ENCODE measurements around the gene ZBTB45.
A peak's percentile ranks its signal among the peaks of the same experiment; 100 is the strongest.

ZBTB45 gene

GRCh38 chr19:58558623-58559274 lies 39.1 kb upstream of the ZBTB45 start (continued):
- TF ChIP-seq PBX3 (CRISPR knock-in tag; IDR thresholded peaks at IDR 0.05) (peak; percentile 97), ZNF610 (tag by site-specific recombination; IDR thresholded peaks at IDR 0.05; ENCODE audit: borderline replicate concordance) (peak; percentile 92), ZNF600 (tag by site-specific recombination; IDR thresholded peaks at IDR 0.05) (peak; percentile 25), ZNF843 (tag by site-specific recombination; IDR thresholded peaks at IDR 0.05) (peak; percentile 17), ZNF23 (tag by site-specific recombination; IDR thresholded peaks at IDR 0.05; ENCODE audit: borderline replicate concordance) (no peak), ZNF341 (tag by site-specific recombination; IDR thresholded peaks at IDR 0.05; ENCODE audit: low read depth) (peak; percentile 75), KLF16 (tag by site-specific recombination; IDR thresholded peaks at IDR 0.05) (peak; percentile 72), HIC1 (tag by site-specific recombination; IDR thresholded peaks at IDR 0.05) (peak; percentile 63; the same call in 1 of the 2 replicates), ZNF133 (tag by site-specific recombination; IDR thresholded peaks at IDR 0.05) (no peak), ZNF670 (tag by site-specific recombination; IDR thresholded peaks at IDR 0.05; ENCODE audit: low read depth) (no peak), TRIM28 (IDR thresholded peaks at IDR 0.05; ENCODE audit: borderline replicate concordance, low read length) (no peak), GLIS1 (tag by site-specific recombination; IDR thresholded peaks at IDR 0.05) (0 out of 2 replicates have a peak, but pooled peaks have one; percentile 20), ZNF518A (tag by site-specific recombination; conservative IDR thresholded peaks at IDR 0.05; ENCODE audit: low read depth) (peak; percentile 38), SP2 (tag by site-specific recombination; IDR thresholded peaks at IDR 0.05) (peak; percentile 73), PATZ1 (tag by site-specific recombination; IDR thresholded peaks at IDR 0.05) (peak; percentile 14), ZBTB21 (tag by site-specific recombination; IDR thresholded peaks at IDR 0.05) (peak; percentile 72; the same call in 1 of the 2 replicates), KLF10 (tag by site-specific recombination; IDR thresholded peaks at IDR 0.05) (peak; percentile 69), ZBTB20 (tag by site-specific recombination; IDR thresholded peaks at IDR 0.05) (peak; percentile 82; the same call in 1 of the 2 replicates), ZNF19 (tag by site-specific recombination; IDR thresholded peaks at IDR 0.05; ENCODE audit: low read depth) (no peak), ZNF585B (tag by site-specific recombination; IDR thresholded peaks at IDR 0.05) (no peak), KLF9 (tag by site-specific recombination; IDR thresholded peaks at IDR 0.05; ENCODE audit: low read depth) (peak; percentile 87), KLF8 (tag by site-specific recombination; IDR thresholded peaks at IDR 0.05) (peak; percentile 78), BCL11B (tag by site-specific recombination; IDR thresholded peaks at IDR 0.05; ENCODE audit: low read depth) (peak; percentile 44; the same call in 1 of the 2 replicates), ZBTB44 (tag by site-specific recombination; IDR thresholded peaks at IDR 0.05) (0 out of 2 replicates have a peak, but pooled peaks have one; percentile 25), ZXDB (tag by site-specific recombination; IDR thresholded peaks at IDR 0.05) (peak; percentile 59), GLI4 (tag by site-specific recombination; IDR thresholded peaks at IDR 0.05) (0 out of 2 replicates have a peak, but pooled peaks have one; percentile 41), ZNF335 (tag by site-specific recombination; conservative IDR thresholded peaks at IDR 0.05) (peak; percentile 97)
